Tibial nerve (tissue), 3 donors: ENCODE results near the gene JMJD7.

ENCODE experiments used
- CTCF ChIP-seq, 5 experiments: fragments of 200-600 bp in 3 of 5; fragments of 450-650 bp in 2 of 5; sonication (generic) in 3 of 5; IDR thresholded peaks; one replicate each; pipeline ENCODE4 v1.5.1; 2016 to 2019; ENCODE audit warnings: antibody characterized with exemption in 5 of 5, mild to moderate bottlenecking in 3 of 5, moderate library complexity in 2 of 5
- POLR2A ChIP-seq, 2 donors: fragments of 450-650 bp; IDR thresholded peaks; one replicate each; pipeline ENCODE4 v1.6.1; 2017; ENCODE audit warnings: antibody characterized with exemption in 2 of 2, mild to moderate bottlenecking in 2 of 2, moderate library complexity in 2 of 2

- TF ChIP-seq POLR2A (IDR thresholded peaks at IDR 0.05) (no peak), CTCF (IDR thresholded peaks at IDR 0.05) (no peak)
Observed at GRCh38 chr15:41801850-41802455, 25.9 kb upstream of the JMJD7 start.
